ENCODE measurements around the gene CDH8.
"Not testable (repeated sequence)": the region's sequence is repeated elsewhere in the genome, so short reads cannot be mapped to it uniquely, and the experiment has no call there.

The CDH8 gene

DNA sequence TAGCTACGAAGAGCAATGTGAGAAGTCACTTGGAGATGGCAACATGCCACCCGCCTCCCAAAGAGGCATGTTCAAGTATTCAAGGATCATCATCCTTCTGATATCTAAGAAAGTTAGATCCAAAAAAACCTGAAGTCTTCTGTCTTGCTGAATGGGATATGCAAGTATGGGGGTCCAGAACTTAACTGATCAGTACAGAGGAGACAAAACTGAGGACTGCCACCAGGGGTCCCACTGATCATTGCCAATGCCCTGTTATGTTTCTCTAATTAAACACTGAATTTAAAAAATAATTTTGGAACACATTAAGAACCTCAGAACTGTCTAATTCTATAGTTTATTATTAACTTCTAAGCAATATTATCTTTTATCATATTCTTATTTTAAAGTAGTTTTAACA, 99.7 kb downstream of the CDH8 start:
- H3K9ac ChIP-seq (ENCODE audit: low read length in 2 of 2): no peak overlapping the region
- no peak overlapping the region for H3K4me3 ChIP-seq (ENCODE audit: low read length in 2 of 2)
- H3K36me3 ChIP-seq (ENCODE audit: control insufficient read depth in 2 of 2, insufficient read depth in 2 of 2, low read length in 2 of 2): no peaks in the 10 kb centered on the region
- no peaks in the 10 kb centered on the region for H3K27me3 ChIP-seq (ENCODE audit: control insufficient read depth in 1 of 2, insufficient read depth in 2 of 2, low read length in 2 of 2)
- H3K9me3 ChIP-seq (ENCODE audit: control insufficient read depth in 2 of 2, low read length in 2 of 2): no peaks in the 10 kb centered on the region
- no peak overlapping the region for H3K27ac ChIP-seq (ENCODE audit: low read length)
- no peaks in the 10 kb centered on the region for H3K4me1 ChIP-seq (ENCODE audit: control insufficient read depth, insufficient read depth, low read length)

DNA sequence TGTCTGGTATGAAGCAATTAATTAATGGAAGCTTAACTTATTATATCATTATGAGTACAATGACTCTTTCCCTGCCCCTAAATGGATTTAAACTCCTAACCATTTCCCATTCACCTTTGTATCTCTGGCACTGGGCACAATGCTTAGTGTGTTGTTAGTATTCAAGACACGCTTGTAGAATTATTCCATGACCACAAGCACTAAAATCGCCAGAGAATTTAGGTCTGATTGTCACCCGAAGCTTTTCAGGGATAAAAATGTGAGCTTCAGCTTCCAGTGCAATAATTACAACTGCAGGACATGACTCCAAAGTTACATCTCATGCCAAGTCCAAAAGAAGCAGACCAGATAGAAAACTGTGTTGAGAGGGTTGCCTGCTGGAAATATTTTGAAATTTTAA, 101.6 kb downstream of the CDH8 start:
- Histone ChIP-seq H3K4me3 (ENCODE audit: low read length in 2 of 2) (no peak overlapping the region), H3K36me3 (ENCODE audit: control insufficient read depth in 2 of 2, insufficient read depth in 2 of 2, low read length in 2 of 2) (no peaks in the 10 kb centered on the region), H3K4me1 (ENCODE audit: control insufficient read depth, insufficient read depth, low read length) (no peaks in the 10 kb centered on the region), H3K9me3 (ENCODE audit: control insufficient read depth in 2 of 2, low read length in 2 of 2) (no peaks in the 10 kb centered on the region), H3K9ac (ENCODE audit: low read length in 2 of 2) (no peak overlapping the region), H3K27me3 (ENCODE audit: control insufficient read depth in 1 of 2, insufficient read depth in 2 of 2, low read length in 2 of 2) (no peaks in the 10 kb centered on the region), H3K27ac (ENCODE audit: low read length) (no peak overlapping the region)

DNA sequence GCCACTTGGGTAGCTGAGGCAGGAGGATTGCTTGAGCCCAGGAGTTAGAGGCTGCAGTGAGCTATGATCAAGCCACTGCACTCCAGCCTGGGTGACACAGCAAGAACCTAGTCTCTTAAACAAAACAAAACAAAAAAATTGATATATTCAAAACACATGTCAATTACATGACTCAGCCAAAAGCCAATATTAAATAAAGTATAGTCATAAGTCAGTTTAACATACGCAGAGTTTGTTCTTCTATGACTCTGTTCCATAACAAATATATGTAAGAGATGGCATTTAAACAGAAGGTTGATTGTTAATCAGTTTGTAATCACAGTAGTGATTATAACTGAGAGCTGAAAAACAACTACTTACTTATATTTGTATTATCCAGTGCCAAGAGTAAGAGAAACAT, 106.5 kb downstream of the CDH8 start:
- no peak overlapping the region for H3K27ac ChIP-seq (ENCODE audit: low read length)
- no peaks in the 10 kb centered on the region for H3K4me1 ChIP-seq (ENCODE audit: control insufficient read depth, insufficient read depth, low read length)
- no peak overlapping the region for H3K9ac ChIP-seq (ENCODE audit: low read length in 2 of 2)
- H3K4me3 ChIP-seq (ENCODE audit: low read length in 2 of 2): no peak overlapping the region
- H3K27me3 ChIP-seq (ENCODE audit: control insufficient read depth in 1 of 2, insufficient read depth in 2 of 2, low read length in 2 of 2): no peaks in the 10 kb centered on the region
- H3K9me3 ChIP-seq (ENCODE audit: control insufficient read depth in 2 of 2, low read length in 2 of 2): no peaks in the 10 kb centered on the region
- no peaks in the 10 kb centered on the region for H3K36me3 ChIP-seq (ENCODE audit: control insufficient read depth in 2 of 2, insufficient read depth in 2 of 2, low read length in 2 of 2)

DNA sequence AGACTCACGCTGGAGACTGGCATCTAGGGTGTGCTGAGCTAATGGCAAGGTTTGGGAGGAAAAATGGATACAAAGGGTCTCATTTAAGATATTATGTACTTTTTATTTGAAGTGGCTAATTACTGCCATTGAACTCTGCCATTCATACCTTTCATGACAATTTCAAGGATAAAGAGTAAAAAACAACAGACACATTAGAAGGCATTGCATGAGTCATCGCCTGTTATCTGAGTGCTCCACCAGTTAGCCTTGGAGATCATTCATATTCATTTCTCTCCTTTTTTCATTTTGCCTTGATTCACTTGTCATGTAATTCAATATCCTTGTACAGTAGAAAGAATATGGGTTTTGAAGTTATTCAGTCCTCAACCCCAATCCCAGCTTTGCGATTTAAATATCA, 109.5 kb downstream of the CDH8 start:
- Histone ChIP-seq H3K27me3 (ENCODE audit: control insufficient read depth in 1 of 2, insufficient read depth in 2 of 2, low read length in 2 of 2) (no peaks in the 10 kb centered on the region), H3K9me3 (ENCODE audit: control insufficient read depth in 2 of 2, low read length in 2 of 2) (no peaks in the 10 kb centered on the region), H3K36me3 (ENCODE audit: control insufficient read depth in 2 of 2, insufficient read depth in 2 of 2, low read length in 2 of 2) (no peaks in the 10 kb centered on the region), H3K9ac (ENCODE audit: low read length in 2 of 2) (no peak overlapping the region), H3K4me3 (ENCODE audit: low read length in 2 of 2) (no peak overlapping the region), H3K4me1 (ENCODE audit: control insufficient read depth, insufficient read depth, low read length) (no peaks in the 10 kb centered on the region), H3K27ac (ENCODE audit: low read length) (no peak overlapping the region)

DNA sequence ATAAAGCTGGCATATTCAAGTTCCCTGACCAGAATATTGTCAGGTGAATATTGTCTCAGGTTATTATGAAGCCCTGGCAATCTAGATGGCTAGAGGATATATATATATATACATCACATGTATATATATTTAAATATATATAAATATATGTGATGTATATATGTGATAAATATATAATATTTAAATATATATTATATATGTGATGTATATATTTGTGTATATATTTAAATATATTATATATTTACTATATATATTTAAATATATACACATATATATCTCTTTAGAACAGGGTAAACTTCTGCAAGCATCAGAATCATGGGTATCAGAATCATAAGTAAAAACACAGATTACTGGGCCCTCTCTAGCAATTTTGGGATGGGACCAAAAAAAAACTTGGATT, 112.6 kb downstream of the CDH8 start:
- no peak overlapping the region for H3K27ac ChIP-seq (ENCODE audit: low read length)
- no peaks in the 10 kb centered on the region for H3K27me3 ChIP-seq (ENCODE audit: control insufficient read depth in 1 of 2, insufficient read depth in 2 of 2, low read length in 2 of 2)
- no peak overlapping the region for H3K9ac ChIP-seq (ENCODE audit: low read length in 2 of 2)
- H3K36me3 ChIP-seq (ENCODE audit: control insufficient read depth in 2 of 2, insufficient read depth in 2 of 2, low read length in 2 of 2): no peaks in the 10 kb centered on the region
- no peak overlapping the region for H3K4me3 ChIP-seq (ENCODE audit: low read length in 2 of 2)
- H3K4me1 ChIP-seq (ENCODE audit: control insufficient read depth, insufficient read depth, low read length): no peaks in the 10 kb centered on the region
- no peaks in the 10 kb centered on the region for H3K9me3 ChIP-seq (ENCODE audit: control insufficient read depth in 2 of 2, low read length in 2 of 2)

DNA sequence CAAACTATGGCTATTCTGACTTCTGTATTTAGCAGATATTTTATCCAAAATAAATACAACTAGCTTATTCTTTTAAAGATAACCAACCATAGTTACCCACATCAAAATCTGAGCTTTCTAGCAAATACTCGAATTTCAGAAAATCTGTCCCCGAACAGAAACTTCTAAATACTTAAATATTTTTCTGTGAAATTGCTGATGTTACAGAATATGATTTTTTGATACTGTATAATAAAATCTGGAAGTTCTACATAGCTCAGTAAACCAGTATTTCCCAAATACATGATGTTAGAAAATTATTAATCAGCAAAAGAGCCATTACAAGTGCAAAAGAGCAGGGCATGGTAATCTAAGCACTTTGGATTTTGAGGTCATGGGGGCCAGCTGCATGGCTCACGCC, 114.9 kb downstream of the CDH8 start:
- Histone ChIP-seq H3K27me3 (ENCODE audit: control insufficient read depth in 1 of 2, insufficient read depth in 2 of 2, low read length in 2 of 2) (no peaks in the 10 kb centered on the region), H3K27ac (ENCODE audit: low read length) (no peak overlapping the region), H3K36me3 (ENCODE audit: control insufficient read depth in 2 of 2, insufficient read depth in 2 of 2, low read length in 2 of 2) (no peaks in the 10 kb centered on the region), H3K9ac (ENCODE audit: low read length in 2 of 2) (no peak overlapping the region), H3K9me3 (ENCODE audit: control insufficient read depth in 2 of 2, low read length in 2 of 2) (no peaks in the 10 kb centered on the region), H3K4me1 (ENCODE audit: control insufficient read depth, insufficient read depth, low read length) (no peaks in the 10 kb centered on the region), H3K4me3 (ENCODE audit: low read length in 2 of 2) (no peak overlapping the region)

DNA sequence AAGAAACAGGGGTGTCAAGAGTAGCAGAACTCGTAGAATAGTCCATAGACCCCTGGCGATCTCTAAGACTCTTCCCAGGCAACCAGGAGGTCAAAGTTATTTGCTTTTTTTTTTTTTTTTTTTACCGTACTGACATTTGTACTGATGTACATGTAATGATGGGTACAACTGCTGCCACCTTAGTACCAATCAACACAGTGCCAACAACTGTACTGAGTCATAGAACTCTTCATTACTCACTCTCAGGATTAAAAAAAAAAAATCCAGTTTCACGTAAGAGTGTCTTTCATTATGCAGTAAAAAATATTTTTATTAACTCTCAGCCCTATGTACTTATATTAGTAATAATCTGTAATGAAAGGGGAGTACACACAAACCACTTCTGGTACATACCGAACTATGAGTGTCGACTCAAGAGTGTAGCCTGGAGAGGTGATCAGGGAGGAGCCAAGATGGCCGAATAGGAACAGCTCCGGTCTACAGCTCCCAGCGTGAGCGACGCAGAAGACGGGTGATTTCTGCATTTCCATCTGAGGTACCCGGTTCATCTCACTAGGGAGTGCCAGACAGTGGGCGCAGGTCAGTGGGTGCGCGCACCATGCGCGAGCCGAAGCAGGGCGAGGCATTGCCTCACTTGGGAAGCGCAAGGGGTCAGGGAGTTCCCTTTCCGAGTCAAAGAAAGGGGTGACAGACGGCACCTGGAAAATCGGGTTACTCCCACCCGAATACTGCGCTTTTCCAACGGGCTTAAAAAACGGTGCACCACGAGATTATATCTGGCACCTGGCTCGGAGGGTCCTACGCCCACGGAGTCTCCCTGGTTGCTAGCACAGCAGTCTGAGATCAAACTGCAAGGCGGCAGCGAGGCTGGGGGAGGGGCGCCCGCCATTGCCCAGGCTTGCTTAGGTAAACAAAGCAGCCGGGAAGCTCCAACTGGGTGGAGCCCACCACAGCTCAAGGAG, 118.1 kb downstream of the CDH8 start:
- not testable (repeated sequence) for H3K27me3 ChIP-seq (ENCODE audit: control insufficient read depth in 1 of 2, insufficient read depth in 2 of 2, low read length in 2 of 2); H3K27ac ChIP-seq (ENCODE audit: low read length); H3K9ac ChIP-seq (ENCODE audit: low read length in 2 of 2); H3K36me3 ChIP-seq (ENCODE audit: control insufficient read depth in 2 of 2, insufficient read depth in 2 of 2, low read length in 2 of 2); H3K9me3 ChIP-seq (ENCODE audit: control insufficient read depth in 2 of 2, low read length in 2 of 2); H3K4me3 ChIP-seq (ENCODE audit: low read length in 2 of 2); H3K4me1 ChIP-seq (ENCODE audit: control insufficient read depth, insufficient read depth, low read length)

DNA sequence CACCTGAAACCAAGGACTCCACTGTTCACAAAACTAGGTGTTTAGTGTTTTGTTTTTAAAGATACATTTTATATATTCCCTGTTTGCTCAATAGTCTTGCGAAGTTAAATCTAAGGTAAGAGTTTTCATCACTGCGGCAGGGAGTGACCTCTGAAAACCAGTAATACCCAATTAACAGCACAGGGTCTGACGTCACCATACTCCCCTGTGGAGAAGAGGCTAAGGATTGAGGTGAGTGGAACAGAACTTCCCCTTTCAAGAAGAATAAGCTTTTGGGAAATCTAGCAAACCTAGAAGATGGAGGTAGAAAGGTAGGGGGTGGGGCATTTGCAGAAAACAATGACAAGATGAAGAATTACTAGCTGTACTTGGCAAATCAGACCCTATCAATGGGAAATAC, 120.7 kb downstream of the CDH8 start:
- no peaks in the 10 kb centered on the region for H3K27me3 ChIP-seq (ENCODE audit: control insufficient read depth in 1 of 2, insufficient read depth in 2 of 2, low read length in 2 of 2)
- no peak overlapping the region for H3K9ac ChIP-seq (ENCODE audit: low read length in 2 of 2)
- H3K4me3 ChIP-seq (ENCODE audit: low read length in 2 of 2): no peak overlapping the region
- H3K36me3 ChIP-seq (ENCODE audit: control insufficient read depth in 2 of 2, insufficient read depth in 2 of 2, low read length in 2 of 2): no peaks in the 10 kb centered on the region
- H3K9me3 ChIP-seq (ENCODE audit: control insufficient read depth in 2 of 2, low read length in 2 of 2): no peaks in the 10 kb centered on the region
- no peaks in the 10 kb centered on the region for H3K4me1 ChIP-seq (ENCODE audit: control insufficient read depth, insufficient read depth, low read length)
- H3K27ac ChIP-seq (ENCODE audit: low read length): no peak overlapping the region

DNA sequence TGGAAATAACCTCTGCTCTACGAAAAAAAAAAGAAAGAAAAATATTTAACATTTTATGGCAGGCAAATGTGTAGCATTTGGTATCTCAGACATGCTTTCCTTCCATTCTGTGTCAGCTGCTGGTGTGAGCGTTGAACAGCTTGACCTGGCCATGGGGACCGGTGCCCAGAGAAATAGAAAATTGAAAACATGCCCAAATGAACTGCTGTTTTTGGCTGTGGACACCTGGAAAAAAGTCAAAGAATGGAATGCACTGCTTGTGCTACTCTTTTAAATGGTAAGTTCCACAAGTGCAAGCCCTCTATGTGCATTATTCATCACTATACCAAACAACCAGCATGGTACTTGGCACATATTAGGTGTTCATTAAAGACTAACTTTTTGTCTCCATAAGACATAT, 127.2 kb downstream of the CDH8 start:
- Histone ChIP-seq H3K27me3 (ENCODE audit: control insufficient read depth in 1 of 2, insufficient read depth in 2 of 2, low read length in 2 of 2) (no peaks in the 10 kb centered on the region), H3K4me1 (ENCODE audit: control insufficient read depth, insufficient read depth, low read length) (no peaks in the 10 kb centered on the region), H3K4me3 (ENCODE audit: low read length in 2 of 2) (no peak overlapping the region), H3K36me3 (ENCODE audit: control insufficient read depth in 2 of 2, insufficient read depth in 2 of 2, low read length in 2 of 2) (no peaks in the 10 kb centered on the region), H3K9ac (ENCODE audit: low read length in 2 of 2) (no peak overlapping the region), H3K27ac (ENCODE audit: low read length) (no peak overlapping the region), H3K9me3 (ENCODE audit: control insufficient read depth in 2 of 2, low read length in 2 of 2) (no peaks in the 10 kb centered on the region)

DNA sequence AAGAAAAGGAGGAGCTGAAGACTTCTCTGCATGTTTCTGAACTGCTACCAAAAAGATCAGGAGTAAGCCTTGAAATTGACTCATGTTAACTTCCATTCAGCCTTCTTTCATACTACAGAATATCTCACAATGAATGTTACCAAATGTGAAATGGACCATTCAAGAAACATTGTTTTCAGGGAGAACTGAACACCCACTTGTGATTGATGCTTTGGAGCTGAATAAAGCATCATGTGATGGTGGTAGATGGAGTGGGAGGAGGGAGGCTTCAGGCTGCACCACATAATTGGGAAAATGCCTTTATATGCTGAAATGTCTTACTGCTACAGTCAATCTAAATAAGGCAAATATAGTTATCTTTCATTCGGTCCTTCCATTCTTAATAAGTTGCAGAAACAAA, 127.8 kb downstream of the CDH8 start:
- Histone ChIP-seq H3K9ac (ENCODE audit: low read length in 2 of 2) (no peak overlapping the region), H3K27me3 (ENCODE audit: control insufficient read depth in 1 of 2, insufficient read depth in 2 of 2, low read length in 2 of 2) (no peaks in the 10 kb centered on the region), H3K9me3 (ENCODE audit: control insufficient read depth in 2 of 2, low read length in 2 of 2) (no peaks in the 10 kb centered on the region), H3K27ac (ENCODE audit: low read length) (no peak overlapping the region), H3K4me3 (ENCODE audit: low read length in 2 of 2) (no peak overlapping the region), H3K4me1 (ENCODE audit: control insufficient read depth, insufficient read depth, low read length) (no peaks in the 10 kb centered on the region), H3K36me3 (ENCODE audit: control insufficient read depth in 2 of 2, insufficient read depth in 2 of 2, low read length in 2 of 2) (no peaks in the 10 kb centered on the region)

DNA sequence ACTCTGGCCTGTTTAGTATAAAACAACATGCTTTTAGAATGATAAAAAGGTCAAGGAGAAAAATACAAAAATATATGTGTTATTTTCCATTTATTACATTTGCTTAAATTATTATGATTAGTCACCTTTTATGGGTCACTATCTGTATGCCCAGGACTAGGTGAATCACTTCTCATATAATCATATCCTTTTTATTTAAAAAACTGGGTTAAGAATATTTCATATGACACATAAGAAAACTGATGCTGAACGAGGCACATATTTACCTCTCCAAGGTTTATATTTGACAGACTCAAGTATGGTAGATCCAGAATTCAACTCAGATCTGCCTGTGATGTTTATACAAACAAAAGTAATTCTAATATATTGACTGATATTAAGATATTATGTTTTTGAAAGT, 134.5 kb downstream of the CDH8 start:
- Histone ChIP-seq H3K9me3 (ENCODE audit: control insufficient read depth in 2 of 2, low read length in 2 of 2) (no peaks in the 10 kb centered on the region), H3K4me1 (ENCODE audit: control insufficient read depth, insufficient read depth, low read length) (no peaks in the 10 kb centered on the region), H3K27ac (ENCODE audit: low read length) (no peak overlapping the region), H3K9ac (ENCODE audit: low read length in 2 of 2) (no peak overlapping the region), H3K36me3 (ENCODE audit: control insufficient read depth in 2 of 2, insufficient read depth in 2 of 2, low read length in 2 of 2) (no peaks in the 10 kb centered on the region), H3K27me3 (ENCODE audit: control insufficient read depth in 1 of 2, insufficient read depth in 2 of 2, low read length in 2 of 2) (no peaks in the 10 kb centered on the region), H3K4me3 (ENCODE audit: low read length in 2 of 2) (no peak overlapping the region)
